NCI-H146 treated with DMSO at 0.1 percent for 48 hours (cell line): Measurements from ENCODE around the gene TPST1.
A peak's percentile ranks its signal among the peaks of the same experiment; 100 is the strongest.
"Not testable (repeated sequence)": the region's sequence is repeated elsewhere in the genome, so short reads cannot be mapped to it uniquely, and the experiment has no call there.

Experiments used
- DNase-seq: peaks from one replicate; lab custom pipeline; 2025; ENCODE audit not compliant: unreplicated experiment; lab: John Stamatoyannopoulos, UW

TPST1 gene

DNA sequence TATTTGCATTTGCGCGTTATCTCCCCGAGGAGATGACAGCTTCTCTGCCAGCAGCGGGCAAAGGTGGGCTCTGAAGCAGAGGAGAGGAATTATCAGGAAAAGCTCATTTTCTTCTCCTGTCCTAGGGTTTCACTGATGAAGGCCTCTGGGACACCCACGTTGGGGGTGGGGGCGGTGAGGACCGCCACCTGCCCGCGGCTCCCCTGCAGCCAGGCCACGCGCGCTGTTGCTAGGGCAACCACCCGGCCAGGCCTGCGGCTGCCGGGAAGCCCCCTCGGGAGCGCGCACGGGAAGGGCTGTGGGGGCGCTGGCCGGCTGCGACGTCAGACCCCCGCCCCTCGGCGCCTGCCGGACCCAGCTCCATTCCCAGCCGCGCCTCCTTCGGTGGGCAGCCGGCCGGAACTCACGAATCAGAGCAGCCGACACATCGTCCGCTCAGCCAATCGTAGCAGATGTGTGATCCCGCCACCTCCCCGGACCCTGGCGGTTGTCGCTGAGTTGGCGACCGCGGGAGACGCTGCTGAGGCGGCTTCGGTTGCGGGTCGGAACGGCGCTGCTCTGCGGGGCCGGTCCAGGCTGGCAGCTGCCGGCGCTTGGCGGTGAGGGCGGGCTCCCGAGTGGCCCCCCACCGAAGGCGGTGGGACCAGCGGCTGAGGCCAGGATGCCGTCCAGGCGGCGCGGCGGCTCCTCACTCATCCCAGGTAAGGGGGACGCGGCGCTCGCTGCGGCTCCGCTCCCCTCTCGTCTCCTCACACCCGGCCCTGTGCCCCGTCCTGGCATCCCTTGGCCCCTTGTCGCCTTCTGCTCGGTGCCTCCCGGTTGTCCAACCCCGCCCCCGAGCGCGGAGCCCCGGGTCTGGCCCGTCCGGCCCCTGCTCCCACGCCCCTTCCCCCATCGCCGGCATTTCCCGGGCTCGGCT, at the start of gene TPST1:
TSS of gene TPST1 (plus strand) at position 513 of the 919 bp plus-strand sequence. CDS start 35,092 bp downstream, outside the sequence.
- DNase-seq = peak; percentile 92

DNA sequence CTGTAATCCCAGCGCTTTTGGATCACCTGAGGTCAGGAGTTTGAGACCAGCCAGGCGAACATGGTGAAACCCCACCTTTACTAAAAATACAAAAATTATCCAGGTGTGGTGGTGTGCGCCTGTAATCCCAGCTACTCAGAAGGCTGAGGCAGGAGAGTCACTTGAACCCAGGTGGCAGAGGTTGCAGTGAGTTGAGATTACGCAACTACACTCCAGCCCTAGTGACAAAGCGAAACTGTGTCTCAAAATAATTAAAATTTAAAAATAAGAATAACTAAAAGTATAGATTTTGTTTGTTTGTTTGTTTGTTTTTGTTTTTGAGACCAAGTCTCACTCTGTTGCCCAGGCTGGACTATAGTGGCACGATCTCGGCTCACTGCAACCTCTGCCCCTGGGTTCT, 49.1 kb upstream of the TPST1 start:
- not testable (repeated sequence) for DNase-seq

DNA sequence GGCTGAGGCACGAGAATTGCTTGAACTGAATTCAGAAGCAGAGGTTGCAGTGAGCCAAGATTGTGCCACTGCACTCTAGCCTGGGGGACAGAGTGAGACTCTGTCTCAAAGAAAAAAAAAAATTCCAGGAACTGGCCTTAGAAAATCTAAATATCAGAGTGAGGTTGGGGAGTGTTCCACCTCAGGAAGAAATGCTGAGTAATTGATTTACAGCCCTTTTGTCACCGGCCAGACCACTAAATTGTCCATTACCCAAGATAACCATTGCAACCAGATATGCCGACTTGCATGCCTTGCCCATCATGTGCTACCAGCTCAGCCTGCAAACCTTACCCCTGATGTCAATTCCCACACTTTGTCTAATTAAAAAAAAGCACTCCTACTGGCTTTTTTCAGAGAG, 48.1 kb upstream of the TPST1 start:
- DNase-seq = no peak

DNA sequence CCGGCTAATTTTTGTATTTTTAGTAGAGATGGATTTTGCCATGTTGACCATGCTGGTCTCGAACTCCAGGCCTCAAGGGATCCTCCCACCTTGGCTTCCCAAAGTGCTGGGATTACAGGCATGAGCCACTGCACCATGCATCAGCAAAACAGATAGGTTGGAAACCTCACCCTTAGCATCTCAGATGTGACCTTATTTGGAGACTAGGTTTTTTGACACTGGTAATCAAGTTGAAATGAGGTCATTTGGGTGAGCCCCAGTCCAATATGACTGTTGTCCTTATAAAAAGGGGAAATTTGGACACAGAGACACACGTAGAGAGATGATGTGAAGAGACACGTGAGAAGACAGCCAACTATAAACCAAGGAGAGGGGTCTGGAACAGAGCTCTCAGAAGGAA, 42.5 kb upstream of the TPST1 start:
- no peak for DNase-seq

DNA sequence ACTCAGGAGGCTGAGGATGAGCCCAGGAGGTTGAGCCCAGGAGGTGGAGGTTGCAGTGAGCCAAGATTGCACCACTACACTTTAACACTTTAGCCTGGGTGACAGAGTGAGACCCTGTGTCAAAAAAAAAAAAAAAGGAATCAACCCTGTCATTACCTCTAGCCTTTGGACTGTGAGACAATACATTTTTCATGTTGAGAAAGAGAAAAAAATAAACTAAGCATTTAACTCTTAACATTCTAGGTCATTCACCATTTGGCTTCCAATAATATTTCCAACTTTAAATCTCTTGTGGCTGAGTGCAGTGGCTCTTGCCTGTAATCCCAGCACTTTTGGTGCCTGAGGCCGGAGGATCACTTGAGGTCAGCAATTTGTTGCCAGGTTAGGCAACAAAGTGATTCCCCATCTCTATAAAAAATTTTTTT, 41.9 kb upstream of the TPST1 start:
- no peak for DNase-seq

DNA sequence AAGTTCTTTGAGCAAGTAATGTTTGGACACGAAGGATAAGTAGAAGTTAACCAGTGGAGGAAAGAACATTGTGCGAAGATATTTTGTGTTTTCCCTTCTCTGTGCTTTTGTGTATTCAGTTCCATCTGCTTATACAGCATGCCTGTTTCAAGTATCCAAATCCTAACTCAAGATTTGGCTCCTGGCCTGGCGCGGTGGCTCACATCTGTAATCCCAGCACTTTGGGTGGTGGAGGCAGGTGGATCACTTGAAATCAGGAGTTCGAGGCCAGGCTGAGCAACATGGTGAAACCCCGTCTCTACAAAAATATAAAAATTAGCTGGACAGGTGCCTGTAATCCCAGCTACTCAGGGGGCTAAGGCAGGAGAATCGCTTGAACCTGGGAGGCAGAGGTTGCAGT, 40.8 kb upstream of the TPST1 start:
- DNase-seq = no peak

DNA sequence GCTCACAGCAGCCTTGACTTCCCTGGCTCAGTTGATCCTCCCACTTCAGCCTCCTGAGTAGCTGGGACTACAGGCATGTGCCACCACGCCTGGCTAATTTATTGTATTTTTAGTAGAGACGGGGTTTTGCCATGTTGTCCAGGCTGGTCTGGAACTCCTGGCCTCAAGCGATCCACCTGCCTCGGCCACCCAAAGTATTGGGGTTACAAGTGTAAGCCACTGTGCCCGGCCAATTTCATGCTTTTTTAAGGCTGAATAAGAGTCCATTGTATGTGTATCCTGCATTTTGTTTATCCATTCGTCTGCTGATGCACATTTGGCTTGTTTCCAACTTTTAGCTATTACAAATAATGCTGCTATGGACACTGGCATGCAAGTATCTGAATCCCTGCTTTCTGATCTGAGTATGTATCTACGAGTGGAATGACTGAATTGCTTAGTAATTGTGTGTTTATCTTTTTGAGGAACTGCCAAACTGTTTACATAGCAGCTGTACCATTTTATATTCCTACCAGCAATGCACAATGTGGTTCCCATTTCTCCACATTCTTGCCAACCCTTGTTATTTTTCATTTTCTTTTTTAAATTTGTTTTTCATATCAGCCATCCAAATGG, 37.3 kb upstream of the TPST1 start:
- DNase-seq = peak; percentile 4

DNA sequence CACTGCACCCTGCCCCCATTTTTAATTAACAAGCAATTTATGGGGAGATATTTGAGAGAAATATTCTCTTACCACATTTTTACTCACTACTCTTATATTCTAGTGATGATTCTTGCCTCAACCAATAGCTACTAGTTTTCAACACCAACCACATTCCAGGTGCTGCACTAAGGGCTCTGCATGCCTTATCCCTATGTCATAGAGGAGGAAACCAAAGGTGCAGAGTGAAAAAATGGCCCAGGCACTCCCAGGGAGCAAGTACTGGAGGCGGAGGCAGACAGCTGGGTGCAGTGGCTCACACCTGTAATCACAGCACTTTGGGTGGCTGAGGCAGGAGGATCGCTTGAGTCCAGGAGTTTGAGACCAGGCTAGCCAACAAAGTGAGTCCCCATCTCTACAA, 35.5 kb upstream of the TPST1 start:
- no peak for DNase-seq

DNA sequence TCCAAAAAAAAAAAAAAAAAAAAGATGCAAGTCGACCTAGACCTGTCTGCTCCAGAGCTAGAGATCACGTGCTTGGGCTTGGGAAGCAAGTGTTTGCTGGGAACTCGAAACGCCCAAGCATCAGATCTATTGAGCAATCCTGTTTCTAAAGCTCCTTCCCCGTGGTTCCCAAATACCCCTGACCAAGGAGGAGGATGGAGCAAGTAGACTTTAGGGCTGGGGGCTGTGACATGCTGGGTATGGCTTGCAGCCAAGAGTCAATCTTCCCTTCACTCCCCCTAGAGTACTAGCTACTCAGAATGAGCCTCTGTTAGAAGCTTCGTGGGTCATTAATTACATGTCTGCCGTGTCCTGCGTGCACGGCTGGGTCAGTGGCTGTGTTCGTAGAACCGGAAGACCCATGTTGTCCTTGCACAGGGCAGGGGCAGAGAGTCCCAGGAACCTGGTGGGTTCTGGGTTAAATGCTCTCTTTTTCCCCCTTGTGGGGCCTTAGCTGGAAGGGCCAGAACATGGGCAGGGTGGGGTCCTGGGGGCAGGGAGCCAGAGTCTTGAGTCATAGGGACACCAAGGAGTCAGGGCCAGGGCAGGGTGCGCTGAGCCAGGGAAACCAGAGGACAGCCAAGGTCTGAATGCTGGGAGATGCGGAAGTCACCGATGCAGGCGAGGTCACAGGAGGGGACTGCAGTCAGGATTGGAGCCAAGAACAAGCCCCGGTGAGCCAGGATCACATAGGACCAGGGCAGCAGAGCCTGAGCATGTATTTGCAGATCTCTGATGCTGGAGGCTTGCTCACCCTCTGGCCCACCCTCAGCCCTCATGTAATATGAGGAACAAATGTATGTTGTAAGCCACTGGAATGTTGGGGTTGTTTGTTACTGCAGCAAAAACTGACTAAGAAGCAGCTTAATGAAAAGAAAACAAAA, 34.6 kb upstream of the TPST1 start:
- DNase-seq = no peak

DNA sequence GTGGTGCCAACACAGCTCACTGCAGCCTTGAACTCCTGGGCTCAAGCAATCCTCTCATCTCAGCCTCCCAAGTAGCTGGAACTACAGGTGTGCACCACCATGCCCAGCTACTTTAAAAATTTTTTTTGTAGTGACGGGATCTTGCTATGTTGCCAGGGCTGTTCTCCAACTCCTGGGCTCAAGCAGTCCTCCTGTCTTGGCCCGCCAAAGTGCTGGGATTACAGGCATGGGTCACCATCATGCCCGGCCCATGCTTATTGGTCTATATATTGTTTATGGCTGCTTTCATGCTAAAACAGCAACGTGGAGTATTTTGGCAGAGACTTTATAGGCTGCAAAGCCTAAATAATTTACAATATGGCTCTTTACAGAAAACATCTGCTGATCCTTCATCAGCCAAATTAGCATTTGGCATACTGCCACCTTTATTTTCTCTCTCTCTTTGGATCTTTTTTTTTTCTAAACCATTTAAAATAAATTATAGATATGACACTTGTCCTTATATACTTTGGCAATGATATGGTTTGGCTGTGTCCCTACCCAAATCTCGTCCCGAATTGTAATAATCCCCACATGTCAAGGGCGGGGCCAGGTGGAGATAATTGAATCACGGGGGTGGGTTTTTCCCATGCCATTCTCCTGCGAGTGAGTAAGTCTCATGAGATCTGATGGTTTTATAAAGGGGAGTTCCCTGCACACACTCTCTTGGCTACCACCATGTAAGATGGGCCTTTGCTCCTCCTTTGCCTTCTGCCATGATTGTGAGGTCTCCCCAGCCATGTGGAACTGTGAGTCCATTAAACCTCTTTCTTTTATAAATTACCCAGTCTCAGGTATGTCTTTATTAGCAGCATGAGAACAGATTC, 32.4 kb upstream of the TPST1 start:
- not testable (repeated sequence) for DNase-seq

DNA sequence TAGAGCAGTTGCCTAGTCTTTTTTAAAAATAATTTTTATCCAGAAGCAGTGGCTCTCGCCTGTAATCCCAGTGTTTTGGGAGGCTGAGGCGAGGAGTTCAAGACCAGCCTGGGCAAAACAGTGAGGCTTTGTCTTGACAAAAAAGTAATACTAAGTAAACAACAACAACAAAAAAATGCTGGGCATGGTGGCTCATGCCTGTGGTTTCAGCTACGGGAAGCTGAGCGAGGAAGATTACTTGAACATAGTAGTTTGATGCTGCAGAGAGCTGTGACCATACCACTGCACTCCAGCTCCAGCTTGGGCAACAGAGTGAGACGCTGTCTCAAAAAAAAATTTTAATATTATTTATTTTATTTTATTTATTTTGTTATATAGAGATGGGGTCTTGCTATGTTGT, 31.3 kb upstream of the TPST1 start:
- DNase-seq = no peak

DNA sequence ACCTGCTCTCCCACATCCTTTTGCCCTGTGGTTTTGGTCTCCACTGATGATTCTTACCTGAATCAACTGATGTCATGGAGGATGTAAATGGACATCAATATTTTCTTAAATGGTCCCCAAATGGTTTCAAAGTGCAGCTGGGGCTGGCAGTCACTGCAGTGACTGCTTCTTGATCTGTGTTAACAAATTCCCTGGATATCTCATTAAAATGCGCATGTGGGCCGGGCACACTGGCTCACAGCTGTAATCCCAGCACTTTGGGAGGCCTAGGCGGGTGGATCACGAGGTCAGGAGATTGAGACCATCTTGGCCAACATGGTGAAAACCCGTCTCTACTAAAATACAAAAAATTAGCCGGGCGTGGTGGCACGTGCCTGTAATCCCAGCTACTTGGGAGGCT, 30.1 kb upstream of the TPST1 start:
- DNase-seq = not testable (repeated sequence)

DNA sequence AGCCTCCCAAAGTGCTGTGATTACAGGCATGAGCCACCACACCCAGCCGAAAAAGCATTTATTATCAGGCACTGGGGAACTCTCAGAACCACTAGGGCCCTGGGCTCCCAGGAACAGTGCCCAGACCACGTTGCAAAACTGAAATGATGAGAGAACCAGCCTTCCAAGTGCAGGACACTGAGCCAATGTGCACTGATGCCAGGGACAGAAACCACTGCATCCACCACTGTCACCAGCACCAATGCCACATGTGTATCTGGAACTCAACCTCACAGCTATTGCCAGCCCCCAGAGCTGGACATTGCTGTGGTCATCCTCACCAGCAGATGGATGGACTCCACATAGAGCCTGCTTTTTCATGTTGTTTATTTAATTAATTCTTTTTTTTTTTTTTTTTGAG, 28.2 kb upstream of the TPST1 start:
- DNase-seq = no peak

DNA sequence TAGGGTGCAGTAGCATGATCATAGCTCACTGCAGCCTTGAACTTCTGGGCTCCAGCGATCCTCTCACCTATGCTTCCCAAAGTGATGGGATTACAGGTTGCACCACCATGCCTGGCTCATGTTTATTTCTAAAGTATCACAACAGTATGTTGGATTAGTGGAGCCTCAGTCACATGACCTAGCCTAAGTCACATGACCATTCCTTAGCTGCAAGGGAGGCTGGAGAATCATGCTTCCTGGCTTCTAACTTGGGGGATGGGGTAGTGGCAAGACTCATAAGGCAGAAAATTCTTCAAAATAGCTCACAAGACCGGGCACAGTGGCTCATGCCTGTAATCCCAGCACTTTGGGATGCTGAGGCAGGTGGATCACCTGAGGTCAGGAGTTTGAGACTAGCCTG, 26.9 kb upstream of the TPST1 start:
- no peak for DNase-seq

DNA sequence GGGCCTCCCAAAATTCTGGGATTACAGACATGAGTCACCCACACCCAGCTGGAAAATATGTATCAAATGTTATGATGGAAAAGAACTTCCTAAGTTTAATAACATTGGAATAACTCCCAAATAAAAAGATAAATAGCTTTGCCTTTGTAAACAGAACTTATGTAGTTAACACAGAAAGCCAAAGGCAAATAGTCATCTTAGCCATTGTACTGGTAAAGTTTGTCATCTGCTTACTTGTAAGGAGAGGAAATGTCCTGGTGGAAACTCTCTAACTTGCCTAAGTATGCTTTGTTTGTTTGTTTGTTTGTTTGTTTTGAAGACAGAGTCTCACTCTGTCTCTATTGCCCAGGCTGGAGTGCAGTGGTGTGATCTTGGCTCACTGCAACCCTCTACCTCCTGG, 23.8 kb upstream of the TPST1 start:
- no peak for DNase-seq

DNA sequence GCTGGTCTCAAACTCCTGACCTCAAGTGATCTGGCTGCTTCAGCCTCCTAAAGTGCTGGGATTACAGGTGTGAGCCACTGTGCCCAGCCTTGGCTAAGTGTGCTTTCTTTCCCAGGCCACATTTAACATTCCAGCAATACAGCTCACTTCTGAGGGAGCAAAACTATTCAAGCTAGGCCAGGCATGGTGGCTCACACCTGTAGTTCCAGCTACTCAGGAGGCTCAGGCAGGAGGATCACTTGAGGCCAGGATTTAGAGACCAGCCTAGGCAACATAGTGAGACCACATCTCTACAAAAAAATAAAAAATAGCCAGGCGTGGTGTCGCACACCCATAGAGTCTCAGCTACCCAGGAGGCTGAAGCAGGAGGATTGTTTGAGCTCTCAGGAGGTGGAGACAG, 23.3 kb upstream of the TPST1 start:
- no peak for DNase-seq

DNA sequence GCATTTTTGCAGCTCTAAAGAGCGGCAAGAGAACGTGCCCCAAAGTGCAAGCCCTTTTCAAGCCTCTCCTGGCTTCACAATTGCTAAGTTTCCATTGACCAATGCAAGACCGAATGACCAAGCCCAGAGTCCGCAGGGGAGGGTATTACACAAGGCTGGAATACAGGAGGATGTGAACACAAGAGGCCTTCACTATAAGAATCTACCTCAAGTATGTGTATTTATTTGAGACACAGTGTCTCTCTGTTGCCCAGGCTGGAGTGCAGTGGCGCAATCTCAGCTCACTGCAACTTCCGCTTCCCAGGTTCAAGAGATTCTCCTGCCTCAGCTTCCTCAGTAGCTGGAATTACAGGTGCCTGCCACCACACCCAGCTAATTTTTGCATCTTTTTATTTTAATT, 22.2 kb upstream of the TPST1 start:
- no peak for DNase-seq

DNA sequence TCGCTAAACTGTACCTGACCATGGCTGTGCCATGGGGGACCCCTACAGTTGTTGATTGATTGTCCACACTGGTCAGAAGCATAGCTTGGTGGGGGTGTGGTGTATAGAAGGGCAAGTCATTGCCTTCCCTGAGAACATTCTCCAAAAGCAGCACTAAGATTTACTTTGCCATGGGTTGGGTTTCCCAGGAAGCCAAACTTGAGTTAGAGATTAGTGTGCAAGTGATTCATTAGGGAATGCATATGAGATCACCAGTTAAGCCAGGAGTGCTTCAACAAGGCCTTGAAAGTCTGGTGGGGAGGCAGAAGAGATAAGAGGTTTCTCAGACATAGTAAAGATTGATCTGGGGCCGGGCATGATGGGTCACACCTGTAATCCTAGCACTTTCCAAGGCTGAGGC, 21.4 kb upstream of the TPST1 start:
- no peak for DNase-seq

DNA sequence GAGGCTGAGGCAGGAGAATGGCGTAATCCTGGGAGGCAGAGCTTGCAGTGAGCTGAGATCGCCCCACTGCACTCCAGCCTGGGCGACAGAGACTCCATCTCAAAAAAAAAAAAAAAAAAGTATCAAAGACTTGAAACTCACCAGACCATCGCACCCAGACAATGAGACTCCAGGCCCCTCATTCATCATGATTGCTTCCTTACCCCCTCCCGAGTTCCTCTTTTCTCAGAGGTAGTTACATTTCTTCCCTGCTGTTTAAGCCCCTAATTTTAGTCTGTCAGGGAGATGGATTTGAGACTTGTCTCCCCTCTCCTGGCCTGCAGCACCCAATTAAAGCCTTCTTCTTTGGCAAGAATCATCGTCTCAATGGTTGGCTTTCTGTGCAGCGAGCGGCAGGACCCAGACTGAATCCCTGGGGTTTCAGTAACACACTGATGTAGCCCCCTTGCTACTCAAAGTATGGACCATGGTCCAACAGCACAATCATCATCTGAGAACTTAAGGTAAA, 19.4 kb upstream of the TPST1 start:
- no peak for DNase-seq

DNA sequence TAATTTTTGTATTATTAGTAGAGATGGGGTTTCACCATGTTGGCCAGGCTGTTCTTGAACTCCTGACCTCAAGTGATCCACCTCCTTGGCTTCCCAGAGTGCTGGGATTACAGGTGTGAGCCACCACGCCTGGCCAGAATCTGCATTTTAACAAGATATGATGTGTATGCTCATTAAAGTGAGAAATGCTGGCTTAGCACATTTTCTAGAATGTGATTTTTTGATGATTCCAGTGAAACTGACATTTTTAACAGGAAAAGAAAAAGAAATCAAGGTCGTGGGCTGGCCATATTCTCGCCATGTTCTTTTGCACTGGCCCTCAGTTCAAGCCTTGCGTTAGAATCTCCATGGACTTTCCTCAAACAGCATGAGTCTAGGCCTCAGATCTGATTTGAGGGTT, 18.1 kb upstream of the TPST1 start:
- DNase-seq = no peak
